SK-N-SH treated with all-trans-retinoic acid at 6 μM for 48 hours (cell line): ENCODE measurements around the gene MYO1H.

Source experiments
- ATAC-seq: fragments of 200-7000 bp; cut with Tn5 transposase; 3 replicates; pipeline ENCODE4 v1.9.1; 2020; ENCODE audit warnings: mild to moderate bottlenecking, moderate library complexity
- ARNTL ChIP-seq: fragments of 450-650 bp; formaldehyde crosslinking; IDR thresholded peaks from 2 replicates; pipeline ENCODE4 v1.5.0; 2020; ENCODE audit warnings: low read depth, mild to moderate bottlenecking, moderate library complexity, borderline replicate concordance
- BACH2 ChIP-seq: fragments of 250-450 bp; sonication (Bioruptor Pico); IDR thresholded peaks from 2 replicates; pipeline ENCODE4 v1.9.0; 2021; ENCODE audit warnings: mild to moderate bottlenecking, borderline replicate concordance
- CSDC2 ChIP-seq: fragments of 250-450 bp; sonication (Bioruptor Pico); IDR thresholded peaks from 2 replicates; pipeline ENCODE4 v1.5.0; 2020; ENCODE audit warnings: mild to moderate bottlenecking, moderate library complexity
- ESRRG ChIP-seq: fragments of 250-450 bp; sonication (Bioruptor Pico); IDR thresholded peaks from 2 replicates; pipeline ENCODE4 v1.6.1; 2021; ENCODE audit warnings: mild to moderate bottlenecking
- GLIS3 ChIP-seq: fragments of 250-450 bp; sonication (Bioruptor Pico); IDR thresholded peaks from 2 replicates; pipeline ENCODE4 v1.5.0; 2020; ENCODE audit warnings: mild to moderate bottlenecking, moderate library complexity
- ISL1 ChIP-seq: fragments of 250-450 bp; sonication (Bioruptor Pico); IDR thresholded peaks from 2 replicates; pipeline ENCODE4 v2.1.2; 2022; ENCODE audit warnings: mild to moderate bottlenecking, moderate library complexity
- OSR1 ChIP-seq: fragments of 250-450 bp; sonication (Bioruptor Pico); IDR thresholded peaks from 2 replicates; pipeline ENCODE4 v1.8.0; 2022; ENCODE audit warnings: moderate library complexity, mild to moderate bottlenecking, inconsistent platforms
- PPARA ChIP-seq: fragments of 250-450 bp; sonication (Bioruptor Pico); IDR thresholded peaks from 2 replicates; pipeline ENCODE4 v1.5.0; 2020; ENCODE audit warnings: mild to moderate bottlenecking, borderline replicate concordance
- RARB ChIP-seq: fragments of 250-450 bp; sonication (Bioruptor Pico); IDR thresholded peaks from 2 replicates; pipeline ENCODE4 v1.8.0; 2021; ENCODE audit warnings: mild to moderate bottlenecking, moderate library complexity
- SNAI2 ChIP-seq: fragments of 250-450 bp; sonication (Bioruptor Pico); IDR thresholded peaks from 2 replicates; pipeline ENCODE4 v1.5.0; 2020; ENCODE audit warnings: mild to moderate bottlenecking, moderate library complexity
- TCF4 ChIP-seq: fragments of 250-450 bp; sonication (Bioruptor Pico); IDR thresholded peaks from 2 replicates; pipeline ENCODE4 v1.8.0; 2021; ENCODE audit warnings: mild to moderate bottlenecking, moderate library complexity, borderline replicate concordance
- TOX ChIP-seq: fragments of 250-450 bp; sonication (Bioruptor Pico); IDR thresholded peaks from 2 replicates; pipeline ENCODE4 v1.8.0; 2021; ENCODE audit warnings: mild to moderate bottlenecking, moderate library complexity, borderline replicate concordance
- ZC3H10 ChIP-seq: fragments of 250-450 bp; sonication (Bioruptor Pico); IDR thresholded peaks from 2 replicates; pipeline ENCODE4 v1.5.1; 2021; ENCODE audit warnings: mild to moderate bottlenecking, moderate library complexity
- ZFP30 ChIP-seq: fragments of 450-650 bp; formaldehyde crosslinking; IDR thresholded peaks from 2 replicates; pipeline ENCODE4 v1.5.0; 2022; ENCODE audit warnings: mild to moderate bottlenecking, moderate library complexity
- ZNF565 ChIP-seq: fragments of 450-650 bp; formaldehyde crosslinking; conservative IDR thresholded peaks from 2 replicates; pipeline ENCODE4 v1.5.0; 2020; ENCODE audit warnings: low read depth, mild to moderate bottlenecking, moderate library complexity
- ZNF70 ChIP-seq: fragments of 450-650 bp; formaldehyde crosslinking; IDR thresholded peaks from 2 replicates; pipeline ENCODE4 v1.5.0; 2020; ENCODE audit warnings: mild to moderate bottlenecking, moderate library complexity
- ZNF8 ChIP-seq: fragments of 450-650 bp; formaldehyde crosslinking; IDR thresholded peaks from 2 replicates; pipeline ENCODE4 v1.5.0; 2020; ENCODE audit warnings: mild to moderate bottlenecking, moderate library complexity
- TF ChIP-seq, protein P1 (sequence below): fragments of 250-450 bp; sonication (Bioruptor Pico); IDR thresholded peaks from 2 replicates; pipeline ENCODE4 v1.8.0; 2021; ENCODE audit warnings: low read depth, mild to moderate bottlenecking, moderate library complexity, borderline replicate concordance
- TF ChIP-seq, protein P2 (sequence below): fragments of 250-450 bp; sonication (Bioruptor Pico); IDR thresholded peaks from 2 replicates; pipeline ENCODE4 v1.5.1; 2020; ENCODE audit warnings: low read depth, mild to moderate bottlenecking, moderate library complexity
- TF ChIP-seq, protein P3 (sequence below): fragments of 250-450 bp; sonication (Bioruptor Pico); IDR thresholded peaks from 2 replicates; pipeline ENCODE4 v1.8.0; 2020; ENCODE audit warnings: mild to moderate bottlenecking, moderate library complexity, borderline replicate concordance
- TF ChIP-seq, protein P4 (sequence below): fragments of 250-450 bp; sonication (Bioruptor Pico); IDR thresholded peaks from 2 replicates; pipeline ENCODE4 v1.5.0; 2020; ENCODE audit warnings: mild to moderate bottlenecking, moderate library complexity

Gene MYO1H

DNA sequence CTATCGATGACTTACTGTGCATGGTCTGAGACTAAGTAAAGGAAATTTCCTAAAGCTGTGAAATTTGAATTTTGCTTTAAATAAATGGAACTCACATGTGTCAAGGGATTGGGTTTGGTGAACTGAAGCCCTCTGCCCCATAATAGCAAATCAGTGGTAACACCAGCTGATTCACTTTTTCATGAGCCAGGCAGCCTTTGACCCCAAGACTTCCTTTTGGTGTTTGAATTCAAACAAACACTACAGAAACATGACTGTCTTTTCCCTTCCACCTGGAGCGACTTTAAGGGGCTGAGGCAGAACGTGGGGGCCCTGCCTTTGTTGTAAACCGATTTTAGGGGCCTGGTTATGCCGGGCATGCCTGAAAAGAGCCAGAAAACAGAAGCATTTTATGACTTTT, 100.6 kb downstream of the MYO1H start:
- no peak for TF ChIP-seq ISL1 (CRISPR knock-in tag)
- TF ChIP-seq BACH2: no peak
- no peak for TF ChIP-seq OSR1
- TF ChIP-seq, protein P1, sequence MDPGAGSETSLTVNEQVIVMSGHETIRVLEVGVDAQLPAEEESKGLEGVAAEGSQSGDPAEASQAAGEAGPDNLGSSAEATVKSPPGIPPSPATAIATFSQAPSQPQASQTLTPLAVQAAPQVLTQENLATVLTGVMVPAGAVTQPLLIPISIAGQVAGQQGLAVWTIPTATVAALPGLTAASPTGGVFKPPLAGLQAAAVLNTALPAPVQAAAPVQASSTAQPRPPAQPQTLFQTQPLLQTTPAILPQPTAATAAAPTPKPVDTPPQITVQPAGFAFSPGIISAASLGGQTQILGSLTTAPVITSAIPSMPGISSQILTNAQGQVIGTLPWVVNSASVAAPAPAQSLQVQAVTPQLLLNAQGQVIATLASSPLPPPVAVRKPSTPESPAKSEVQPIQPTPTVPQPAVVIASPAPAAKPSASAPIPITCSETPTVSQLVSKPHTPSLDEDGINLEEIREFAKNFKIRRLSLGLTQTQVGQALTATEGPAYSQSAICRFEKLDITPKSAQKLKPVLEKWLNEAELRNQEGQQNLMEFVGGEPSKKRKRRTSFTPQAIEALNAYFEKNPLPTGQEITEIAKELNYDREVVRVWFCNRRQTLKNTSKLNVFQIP: no peak
- no peak for TF ChIP-seq CSDC2
- TF ChIP-seq ZNF70 (CRISPR knock-in tag): no peak
- no peak for TF ChIP-seq ZFP30
- TF ChIP-seq ZNF565: no peak
- TF ChIP-seq TCF4 (CRISPR knock-in tag): no peak
- no peak for TF ChIP-seq ZNF8
- TF ChIP-seq, protein P2, sequence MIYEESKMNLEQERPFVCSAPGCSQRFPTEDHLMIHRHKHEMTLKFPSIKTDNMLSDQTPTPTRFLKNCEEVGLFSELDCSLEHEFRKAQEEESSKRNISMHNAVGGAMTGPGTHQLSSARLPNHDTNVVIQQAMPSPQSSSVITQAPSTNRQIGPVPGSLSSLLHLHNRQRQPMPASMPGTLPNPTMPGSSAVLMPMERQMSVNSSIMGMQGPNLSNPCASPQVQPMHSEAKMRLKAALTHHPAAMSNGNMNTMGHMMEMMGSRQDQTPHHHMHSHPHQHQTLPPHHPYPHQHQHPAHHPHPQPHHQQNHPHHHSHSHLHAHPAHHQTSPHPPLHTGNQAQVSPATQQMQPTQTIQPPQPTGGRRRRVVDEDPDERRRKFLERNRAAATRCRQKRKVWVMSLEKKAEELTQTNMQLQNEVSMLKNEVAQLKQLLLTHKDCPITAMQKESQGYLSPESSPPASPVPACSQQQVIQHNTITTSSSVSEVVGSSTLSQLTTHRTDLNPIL (CRISPR knock-in tag): no peak
- TF ChIP-seq GLIS3 (CRISPR knock-in tag): no peak
- no peak for TF ChIP-seq ESRRG
- TF ChIP-seq, protein P3, sequence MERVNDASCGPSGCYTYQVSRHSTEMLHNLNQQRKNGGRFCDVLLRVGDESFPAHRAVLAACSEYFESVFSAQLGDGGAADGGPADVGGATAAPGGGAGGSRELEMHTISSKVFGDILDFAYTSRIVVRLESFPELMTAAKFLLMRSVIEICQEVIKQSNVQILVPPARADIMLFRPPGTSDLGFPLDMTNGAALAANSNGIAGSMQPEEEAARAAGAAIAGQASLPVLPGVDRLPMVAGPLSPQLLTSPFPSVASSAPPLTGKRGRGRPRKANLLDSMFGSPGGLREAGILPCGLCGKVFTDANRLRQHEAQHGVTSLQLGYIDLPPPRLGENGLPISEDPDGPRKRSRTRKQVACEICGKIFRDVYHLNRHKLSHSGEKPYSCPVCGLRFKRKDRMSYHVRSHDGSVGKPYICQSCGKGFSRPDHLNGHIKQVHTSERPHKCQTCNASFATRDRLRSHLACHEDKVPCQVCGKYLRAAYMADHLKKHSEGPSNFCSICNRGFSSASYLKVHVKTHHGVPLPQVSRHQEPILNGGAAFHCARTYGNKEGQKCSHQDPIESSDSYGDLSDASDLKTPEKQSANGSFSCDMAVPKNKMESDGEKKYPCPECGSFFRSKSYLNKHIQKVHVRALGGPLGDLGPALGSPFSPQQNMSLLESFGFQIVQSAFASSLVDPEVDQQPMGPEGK (CRISPR knock-in tag): no peak
- no peak for TF ChIP-seq ZC3H10 (CRISPR knock-in tag)
- TF ChIP-seq PPARA (CRISPR knock-in tag): no peak
- TF ChIP-seq SNAI2 (CRISPR knock-in tag): no peak
- ATAC-seq: no peak

DNA sequence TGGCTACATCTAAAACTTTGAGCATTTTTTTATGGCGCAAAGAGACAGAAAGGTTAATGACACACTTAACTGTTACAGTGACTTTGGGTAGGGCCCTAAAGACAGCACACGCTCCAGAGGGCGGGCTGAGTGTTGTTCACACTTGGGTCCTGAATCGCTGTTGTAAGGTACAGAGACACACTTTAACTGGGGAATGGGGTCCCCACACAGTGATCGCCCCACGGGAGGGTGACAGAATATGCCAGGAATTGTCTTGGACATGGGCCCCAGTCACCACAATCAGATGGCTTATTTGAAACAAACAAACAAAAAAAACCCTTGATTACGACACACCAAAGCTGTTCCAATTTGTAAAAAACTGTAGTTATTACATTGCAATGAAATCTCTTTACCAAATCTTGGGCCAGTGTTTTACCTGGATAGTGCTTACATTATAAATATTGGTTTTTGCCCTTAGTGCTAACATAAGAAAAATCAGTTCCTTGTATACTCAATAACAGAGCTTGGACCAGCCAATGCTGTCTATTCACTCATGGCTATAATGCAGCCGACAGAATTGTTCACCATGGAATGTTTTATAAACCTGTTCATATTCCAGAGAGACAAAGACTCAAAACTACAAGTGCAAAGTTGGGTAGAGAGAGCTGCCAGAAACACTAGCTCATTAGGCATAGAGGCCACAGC, 101.1 kb downstream of the MYO1H start:
- no peak for TF ChIP-seq ARNTL (CRISPR knock-in tag)
- TF ChIP-seq ESRRG: no peak
- TF ChIP-seq ZNF8: no peak
- TF ChIP-seq, protein P4, sequence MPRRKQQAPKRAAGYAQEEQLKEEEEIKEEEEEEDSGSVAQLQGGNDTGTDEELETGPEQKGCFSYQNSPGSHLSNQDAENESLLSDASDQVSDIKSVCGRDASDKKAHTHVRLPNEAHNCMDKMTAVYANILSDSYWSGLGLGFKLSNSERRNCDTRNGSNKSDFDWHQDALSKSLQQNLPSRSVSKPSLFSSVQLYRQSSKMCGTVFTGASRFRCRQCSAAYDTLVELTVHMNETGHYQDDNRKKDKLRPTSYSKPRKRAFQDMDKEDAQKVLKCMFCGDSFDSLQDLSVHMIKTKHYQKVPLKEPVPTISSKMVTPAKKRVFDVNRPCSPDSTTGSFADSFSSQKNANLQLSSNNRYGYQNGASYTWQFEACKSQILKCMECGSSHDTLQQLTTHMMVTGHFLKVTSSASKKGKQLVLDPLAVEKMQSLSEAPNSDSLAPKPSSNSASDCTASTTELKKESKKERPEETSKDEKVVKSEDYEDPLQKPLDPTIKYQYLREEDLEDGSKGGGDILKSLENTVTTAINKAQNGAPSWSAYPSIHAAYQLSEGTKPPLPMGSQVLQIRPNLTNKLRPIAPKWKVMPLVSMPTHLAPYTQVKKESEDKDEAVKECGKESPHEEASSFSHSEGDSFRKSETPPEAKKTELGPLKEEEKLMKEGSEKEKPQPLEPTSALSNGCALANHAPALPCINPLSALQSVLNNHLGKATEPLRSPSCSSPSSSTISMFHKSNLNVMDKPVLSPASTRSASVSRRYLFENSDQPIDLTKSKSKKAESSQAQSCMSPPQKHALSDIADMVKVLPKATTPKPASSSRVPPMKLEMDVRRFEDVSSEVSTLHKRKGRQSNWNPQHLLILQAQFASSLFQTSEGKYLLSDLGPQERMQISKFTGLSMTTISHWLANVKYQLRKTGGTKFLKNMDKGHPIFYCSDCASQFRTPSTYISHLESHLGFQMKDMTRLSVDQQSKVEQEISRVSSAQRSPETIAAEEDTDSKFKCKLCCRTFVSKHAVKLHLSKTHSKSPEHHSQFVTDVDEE (CRISPR knock-in tag): no peak
- TF ChIP-seq, protein P2 (CRISPR knock-in tag): no peak
- TF ChIP-seq PPARA (CRISPR knock-in tag): no peak
- TF ChIP-seq BACH2: no peak
- TF ChIP-seq ZNF565: no peak
- no peak for TF ChIP-seq RARB (CRISPR knock-in tag)
- TF ChIP-seq GLIS3 (CRISPR knock-in tag): no peak
- no peak for TF ChIP-seq OSR1
- no peak for TF ChIP-seq ISL1 (CRISPR knock-in tag)
- TF ChIP-seq TOX (CRISPR knock-in tag): no peak
- TF ChIP-seq ZFP30: no peak
- TF ChIP-seq, protein P1: no peak
- ATAC-seq: no peak
